HL-60 (cell line): ENCODE measurements around the gene PEX13.

ENCODE experiments used
- CTCF ChIP-seq: IDR thresholded peaks from one replicate; pipeline ENCODE4 v1.5.1; 2011; ENCODE audit warnings: low read length, control low read depth, inconsistent platforms; ENCODE audit not compliant: insufficient read depth
- GABPA ChIP-seq: IDR thresholded peaks from 2 replicates; pipeline ENCODE4 v1.6.1; 2012; ENCODE audit warnings: low read depth
- POLR2AphosphoS5 ChIP-seq: IDR thresholded peaks from 2 replicates; pipeline ENCODE4 v1.6.1; 2012; ENCODE audit warnings: low read depth
- REST ChIP-seq: IDR thresholded peaks from 2 replicates; pipeline ENCODE4 v1.6.1; 2012; ENCODE audit warnings: low read depth; ENCODE audit not compliant: insufficient replicate concordance
- SPI1 ChIP-seq: IDR thresholded peaks from 2 replicates; pipeline ENCODE4 v1.6.1; 2012; ENCODE audit warnings: low read depth, mild to moderate bottlenecking, borderline replicate concordance

- no peak for TF ChIP-seq REST
- no peak for TF ChIP-seq CTCF
- no peak for TF ChIP-seq POLR2AphosphoS5
- no peak for TF ChIP-seq GABPA
- TF ChIP-seq SPI1: no peak
These were observed 11.8 kb upstream of the PEX13 start for GRCh38 chr2:61005736-61006135.
